NCI-H2196 treated with DMSO at 0.1 percent for 48 hours (cell line): Measurements from ENCODE around the gene SOX18.

Experiments
- DNase-seq: peaks from one replicate; lab custom pipeline; 2025; ENCODE audit not compliant: unreplicated experiment; lab: John Stamatoyannopoulos, UW

The SOX18 gene

GRCh38 chr20:64080813-64081623 is 31.6 kb upstream of the SOX18 start:
- no peak for DNase-seq

GRCh38 chr20:64080013-64080812 is 30.8 kb upstream of the SOX18 start, which contains the start of gene OPRL1:
Gene OPRL1 (plus strand): TSS chr20:64080082. CDS start chr20:64092721, 12,639 bp downstream.
- no peak for DNase-seq

DNA sequence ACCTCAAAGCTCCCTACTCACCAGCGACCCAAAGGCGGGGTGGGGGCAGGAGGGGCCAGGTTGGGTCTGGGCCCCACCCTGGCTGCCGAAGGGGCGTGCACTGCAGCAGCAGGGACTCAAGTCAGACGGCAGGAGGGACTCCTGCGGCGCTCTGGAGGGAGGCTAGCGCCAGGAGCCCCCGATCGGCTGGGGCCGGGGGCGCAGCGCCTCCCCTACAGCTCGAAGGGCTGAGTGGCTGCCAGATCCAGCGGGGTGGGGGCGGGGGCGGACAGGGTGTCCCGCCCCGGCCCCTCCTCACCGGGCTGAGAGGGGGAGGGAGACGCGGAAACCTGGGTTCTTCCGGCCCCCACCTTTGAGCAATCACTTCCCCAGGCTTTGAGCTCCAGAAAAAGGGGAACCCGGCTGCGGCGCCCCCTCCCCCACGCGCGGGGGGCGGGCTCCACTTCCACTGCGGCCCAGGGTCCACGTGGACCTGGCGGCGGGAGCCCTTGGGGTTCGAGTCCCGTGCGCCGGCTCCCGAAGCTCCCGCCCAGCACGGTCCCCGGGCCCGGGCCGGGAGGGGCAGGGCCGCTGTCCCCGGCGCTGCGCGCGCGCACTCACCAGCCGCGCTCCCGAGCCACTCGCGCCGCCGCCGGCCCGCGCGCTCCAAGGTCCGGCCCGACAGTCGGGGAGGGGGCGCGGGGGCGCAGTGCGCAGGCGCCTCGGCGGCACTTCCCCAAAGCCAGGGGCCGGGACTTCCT is 30.0 kb upstream of the SOX18 start, which contains the start of gene RGS19:
RGS19 (minus strand) TSS at position 246 of the 740 bp plus-strand sequence. CDS start 2,632 bp downstream, outside the sequence.
- DNase-seq, result peak; percentile 64

- DNase-seq, result no peak
These were observed 29.5 kb upstream of the SOX18 start for GRCh38 chr20:64078934-64079272.

DNA sequence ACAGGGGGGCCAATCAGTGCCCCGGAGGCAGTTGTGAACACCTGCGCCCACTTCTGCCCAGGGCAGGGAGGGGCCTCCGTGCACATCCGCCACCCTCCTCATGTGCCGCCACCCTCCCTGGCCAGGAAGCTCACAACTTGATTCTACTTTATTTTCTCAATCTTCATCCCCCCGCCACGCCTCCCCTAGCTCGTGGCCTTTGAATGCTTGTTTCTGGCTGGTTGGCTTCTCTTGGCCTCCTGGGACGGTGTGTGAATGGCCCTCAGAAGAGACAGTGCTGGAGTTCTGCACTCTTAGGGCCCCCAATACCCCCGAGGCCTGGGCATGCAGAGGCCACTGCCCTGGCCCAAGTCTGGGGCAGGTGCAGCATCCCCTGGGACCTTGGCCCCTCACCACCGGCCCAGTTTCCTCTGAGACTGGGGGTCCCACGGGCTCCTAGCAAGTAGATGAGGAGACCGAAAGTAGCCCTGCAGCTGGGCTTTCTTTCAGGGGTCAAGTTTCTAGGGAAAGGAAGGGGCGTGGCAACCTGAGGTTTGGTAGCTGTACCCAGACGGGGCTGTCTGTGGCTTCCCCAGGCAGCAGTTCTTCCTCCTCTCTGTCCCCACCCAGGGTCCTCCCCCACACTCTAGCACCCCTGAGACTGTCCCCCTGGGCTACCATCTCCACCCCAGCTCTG is 28.6 kb upstream of the SOX18 start:
- DNase-seq, result no peak

DNA sequence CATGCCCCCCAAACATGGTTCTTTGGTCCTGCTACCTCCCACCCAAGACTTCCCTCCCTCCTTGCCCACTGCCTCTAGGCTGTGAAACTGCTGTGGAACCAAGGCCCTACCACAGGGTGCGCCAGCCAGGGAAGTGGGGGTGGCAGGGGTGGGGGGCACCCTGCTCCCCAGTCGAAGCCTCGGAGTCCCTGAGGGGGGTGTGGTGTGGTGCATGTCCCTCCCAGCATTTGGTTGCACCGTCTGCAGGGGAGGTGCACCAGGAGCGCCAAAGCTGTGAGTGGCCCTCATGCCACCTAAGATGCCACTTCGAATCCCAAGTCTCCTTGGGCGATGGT is 28.1 kb upstream of the SOX18 start:
- DNase-seq, result no peak

- no peak for DNase-seq
These were observed 27.7 kb upstream of the SOX18 start for GRCh38 chr20:64077094-64077493.

GRCh38 chr20:64076061-64076997 is 26.9 kb upstream of the SOX18 start:
- no peak for DNase-seq

- no peak for DNase-seq
These were observed 26.1 kb upstream of the SOX18 start for GRCh38 chr20:64075556-64075955.

- no peak for DNase-seq
These were observed 25.5 kb upstream of the SOX18 start for GRCh38 chr20:64074963-64075362.

- DNase-seq, result no peak
These were observed 24.8 kb upstream of the SOX18 start for GRCh38 chr20:64074184-64074789.

GRCh38 chr20:64073476-64074183 is 24.2 kb upstream of the SOX18 start:
- no peak for DNase-seq

GRCh38 chr20:64072498-64073063 is 23.1 kb upstream of the SOX18 start:
- no peak for DNase-seq

GRCh38 chr20:64071341-64072332 is 22.2 kb upstream of the SOX18 start:
- DNase-seq, result no peak

- no peak for DNase-seq
These were observed 21.0 kb upstream of the SOX18 start for GRCh38 chr20:64070244-64070993.

DNA sequence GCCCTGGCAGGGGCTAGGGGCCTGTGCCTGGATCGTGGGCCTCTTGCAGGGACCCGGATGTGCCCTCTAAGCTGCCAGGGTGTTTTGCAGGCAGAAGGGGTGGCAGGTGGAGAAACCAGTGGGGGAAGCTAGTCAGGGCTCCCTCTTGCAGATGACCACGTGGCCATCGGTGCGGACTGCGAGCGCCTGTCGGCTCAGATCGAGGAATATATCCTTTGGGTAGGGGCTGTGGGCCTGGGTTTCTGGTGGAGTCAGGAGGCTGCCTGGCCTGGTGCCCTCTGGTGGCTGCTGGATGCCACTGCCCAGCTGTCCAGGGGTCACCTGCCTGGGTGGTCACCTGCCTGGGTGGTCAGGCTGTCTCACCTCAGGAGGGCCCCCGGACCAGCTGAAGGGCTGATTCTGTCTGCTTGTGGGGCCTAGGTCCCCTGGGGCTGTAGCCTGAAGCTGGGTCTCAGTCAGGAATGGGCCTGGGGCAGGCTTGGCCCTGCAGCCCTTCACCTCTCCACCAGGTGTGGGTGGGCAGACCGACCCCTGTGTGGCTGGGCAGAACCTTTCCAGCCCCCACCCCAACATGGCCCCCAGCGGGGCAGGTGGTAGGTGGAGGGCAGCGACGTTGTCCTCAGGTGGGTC is 20.3 kb upstream of the SOX18 start:
- no peak for DNase-seq
